SH-SY5Y (cell line): ENCODE results near the gene S100A5.

Experiments used
- GATA2 ChIP-seq: IDR thresholded peaks from 2 replicates; pipeline ENCODE4 v1.6.1; 2011; ENCODE audit warnings: mild to moderate bottlenecking, low read depth, low read length
- GATA3 ChIP-seq: IDR thresholded peaks from 2 replicates; pipeline ENCODE4 v1.6.1; 2011; ENCODE audit warnings: low read depth, mild to moderate bottlenecking, low read length, moderate library complexity

- TF ChIP-seq GATA2 (no peak), GATA3 (no peak)
Observed at GRCh38 chr1:153487707-153488106, 53.0 kb downstream of the S100A5 start.
